NCI-H82 (cell line): ENCODE measurements around the gene ZFP64.
"Not testable (repeated sequence)": the region's sequence is repeated elsewhere in the genome, so short reads cannot be mapped to it uniquely, and the experiment has no call there.

ENCODE experiments used
- DNase-seq: peaks from one replicate; lab custom pipeline; 2025; lab: John Stamatoyannopoulos, UW

Gene ZFP64

GRCh38 chr20:52160049-52160570 lies 31.5 kb downstream of the ZFP64 start:
- DNase-seq: no peak

GRCh38 chr20:52154575-52154974 lies 37.0 kb downstream of the ZFP64 start:
- no peak for DNase-seq

DNA sequence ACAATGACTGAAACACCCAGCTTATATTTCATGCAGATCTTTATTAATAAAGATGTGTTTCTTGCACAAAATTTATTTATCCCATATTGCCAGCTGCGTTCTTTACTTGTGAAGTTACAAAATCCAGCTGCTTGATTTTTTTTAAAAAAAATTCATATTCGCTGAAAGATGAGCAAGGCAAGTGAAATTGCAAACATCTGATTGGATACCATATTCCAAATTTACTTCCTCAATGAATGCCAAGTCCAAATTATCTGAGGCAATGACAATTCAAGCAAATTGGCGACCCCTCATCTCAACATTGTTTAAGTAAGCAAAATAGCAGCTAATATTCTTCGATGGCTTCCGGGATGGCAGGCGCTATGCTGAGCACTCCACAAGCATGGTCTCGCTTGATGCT lies 37.7 kb downstream of the ZFP64 start:
- no peak for DNase-seq

- DNase-seq: no peak
Measured at GRCh38 chr20:52152921-52153320, 38.7 kb downstream of the ZFP64 start.

GRCh38 chr20:52152416-52152815 lies 39.2 kb downstream of the ZFP64 start:
- DNase-seq: no peak

DNA sequence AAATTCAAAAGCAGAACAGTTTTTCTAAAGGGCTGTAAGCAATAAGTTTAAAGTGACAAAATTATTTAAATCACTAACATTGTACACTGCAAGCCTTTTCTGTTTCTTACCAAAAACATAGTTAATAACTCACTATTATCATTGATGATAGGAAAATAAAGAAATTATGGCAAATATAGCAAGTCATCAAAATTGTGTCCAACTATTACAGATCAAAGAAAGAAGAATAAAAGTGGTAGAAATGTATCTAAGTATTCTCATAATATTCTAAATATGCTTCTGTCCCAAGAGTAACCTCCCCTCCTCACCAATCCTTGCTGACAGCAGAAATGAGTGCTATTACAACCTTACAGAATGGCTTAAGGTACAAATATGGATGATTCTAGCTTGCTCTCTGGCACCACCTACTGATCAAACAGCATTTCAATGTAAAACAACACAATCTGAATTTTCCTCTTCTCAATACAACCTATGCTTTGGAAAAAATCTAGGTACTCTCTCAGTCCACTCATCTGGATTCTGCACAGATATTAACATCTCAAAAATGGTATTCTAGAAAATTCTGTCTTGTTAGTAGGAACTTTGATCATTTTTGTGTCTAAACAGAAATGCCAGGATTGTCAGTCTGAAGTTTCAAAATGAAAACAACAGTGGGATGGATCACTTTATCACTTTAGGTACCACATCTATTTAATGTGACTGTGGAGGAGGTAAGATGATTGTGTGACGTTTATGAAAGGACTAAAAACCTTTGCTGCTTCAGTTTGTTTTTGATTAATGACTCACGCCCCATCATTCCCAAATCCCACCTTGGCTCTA lies 40.9 kb downstream of the ZFP64 start:
- peak; percentile 66 for DNase-seq

DNA sequence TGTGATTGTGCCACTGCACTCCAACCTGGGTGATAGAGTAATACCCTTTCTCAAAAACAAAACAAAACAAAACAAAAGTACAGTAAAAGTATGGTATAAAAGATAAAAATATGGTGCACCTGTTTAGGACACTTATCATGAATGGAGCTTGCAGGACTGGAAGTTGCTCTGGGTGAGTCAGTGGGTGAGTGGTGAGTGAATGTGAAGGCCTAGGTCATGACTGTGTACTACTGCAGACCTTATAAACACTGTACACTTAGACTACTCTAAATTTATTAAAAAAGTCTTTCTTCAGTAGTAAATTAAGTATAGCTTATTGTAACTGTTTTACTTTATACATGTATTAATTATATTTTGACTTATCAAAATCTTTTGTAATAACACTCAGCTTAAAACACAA lies 46.0 kb downstream of the ZFP64 start:
- DNase-seq: no peak

DNA sequence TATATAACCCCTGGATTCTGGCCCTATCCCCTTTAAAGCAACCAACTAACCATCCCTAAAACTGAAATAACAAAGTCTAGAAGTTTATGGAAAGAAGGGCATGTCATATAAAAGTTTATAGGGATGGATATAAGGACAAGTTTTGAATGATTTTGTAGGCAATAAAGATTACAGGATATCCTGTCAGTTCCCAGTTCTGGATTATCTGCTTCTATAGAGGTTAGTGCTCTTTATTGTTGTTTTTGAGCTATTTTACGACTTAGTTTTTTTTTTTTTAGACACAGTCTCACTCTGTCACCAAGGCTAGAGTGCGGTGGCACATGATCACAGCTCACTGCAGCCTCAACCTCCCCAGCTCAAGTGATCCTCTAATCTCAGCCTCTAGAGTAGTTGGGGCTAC lies 48.3 kb downstream of the ZFP64 start:
- no peak for DNase-seq

DNA sequence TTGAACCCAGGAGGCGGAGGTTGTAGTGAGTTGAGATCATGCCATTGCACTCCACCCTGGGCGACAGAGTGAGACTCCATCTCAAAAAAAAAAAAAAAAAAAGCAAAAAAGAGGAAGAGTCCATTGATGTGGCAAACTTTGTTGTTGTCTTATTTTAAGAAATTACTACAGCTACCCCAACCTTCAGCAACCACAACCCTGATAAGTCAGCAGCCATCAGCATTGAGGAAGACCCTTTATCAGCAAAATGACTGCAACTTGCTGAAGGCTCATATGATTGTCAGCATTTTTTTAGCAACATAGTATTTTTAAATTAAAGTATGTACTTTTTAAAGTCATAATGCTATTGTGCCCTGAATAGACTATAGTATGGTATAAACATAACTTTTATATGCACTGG lies 48.8 kb downstream of the ZFP64 start:
- DNase-seq: no peak

- DNase-seq: no peak
Measured at GRCh38 chr20:52139986-52140385, 51.6 kb downstream of the ZFP64 start.

DNA sequence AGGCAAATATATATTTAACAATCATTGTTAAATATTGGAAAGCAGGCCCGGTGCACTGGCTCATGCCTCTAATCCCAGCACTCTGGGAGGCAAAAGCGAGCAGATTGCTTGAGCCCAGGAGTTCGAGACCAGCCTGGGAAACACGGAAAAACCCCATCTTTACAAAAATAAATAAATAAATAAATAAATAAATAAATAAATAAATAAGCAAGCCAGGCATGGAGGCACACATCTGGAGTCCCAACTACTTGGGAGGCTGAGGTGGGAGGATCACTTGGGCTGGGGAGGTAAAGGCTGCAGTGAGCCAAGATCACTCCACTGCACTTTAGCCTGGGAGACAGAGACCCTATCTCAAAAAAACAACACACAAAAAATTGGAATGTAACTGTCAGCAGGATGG lies 53.7 kb downstream of the ZFP64 start:
- no peak for DNase-seq

DNA sequence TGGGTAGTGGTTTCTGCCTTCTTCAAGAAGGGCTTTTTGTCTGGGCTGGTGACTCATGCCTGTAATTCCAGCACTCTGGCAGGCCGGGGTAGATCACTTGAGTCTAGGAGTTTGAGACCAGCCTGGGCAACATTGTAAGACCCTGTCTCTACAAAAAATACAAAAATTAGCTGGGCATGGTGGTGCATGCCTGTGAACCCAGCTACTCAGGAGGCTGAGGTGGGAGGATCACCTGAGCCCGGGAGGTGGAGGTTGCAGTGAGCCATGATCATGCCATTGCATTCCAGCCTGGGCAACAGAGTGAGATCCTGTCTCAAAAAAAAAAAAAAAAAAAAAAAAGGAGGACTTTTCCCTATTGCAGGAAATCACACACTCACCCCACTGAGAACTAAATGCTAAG lies 57.9 kb downstream of the ZFP64 start:
- not testable (repeated sequence) for DNase-seq

- no peak for DNase-seq
Measured at GRCh38 chr20:52132337-52132736, 59.2 kb downstream of the ZFP64 start.

GRCh38 chr20:52131048-52131643 lies 60.4 kb downstream of the ZFP64 start:
- DNase-seq: no peak

- no peak for DNase-seq
Measured at GRCh38 chr20:52130406-52130805, 61.2 kb downstream of the ZFP64 start.

DNA sequence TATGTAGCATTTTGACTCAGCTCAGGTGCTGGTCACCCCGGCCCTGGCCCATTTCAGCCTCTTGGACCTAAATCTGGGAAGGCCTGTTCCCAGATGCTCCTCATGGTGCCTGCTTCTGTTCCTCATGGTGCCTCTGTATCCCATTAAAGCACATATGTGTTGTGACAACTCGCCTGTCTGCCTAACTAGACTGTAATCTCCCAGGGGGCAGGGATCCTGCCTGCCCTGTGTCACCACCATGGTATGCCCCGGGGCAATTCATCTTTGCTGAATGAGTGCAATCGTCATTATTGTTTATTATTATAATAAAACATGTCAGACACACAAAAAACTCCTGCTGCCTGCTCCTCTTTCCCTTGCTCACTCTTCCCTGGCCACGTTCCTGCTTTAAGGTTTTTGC lies 62.0 kb downstream of the ZFP64 start:
- no peak for DNase-seq

- DNase-seq: peak; percentile 74
Measured at GRCh38 chr20:52127309-52127708, 64.3 kb downstream of the ZFP64 start.

GRCh38 chr20:52124821-52125220 lies 66.8 kb downstream of the ZFP64 start:
- DNase-seq: no peak

GRCh38 chr20:52118696-52119095 lies 72.9 kb downstream of the ZFP64 start:
- no peak for DNase-seq

DNA sequence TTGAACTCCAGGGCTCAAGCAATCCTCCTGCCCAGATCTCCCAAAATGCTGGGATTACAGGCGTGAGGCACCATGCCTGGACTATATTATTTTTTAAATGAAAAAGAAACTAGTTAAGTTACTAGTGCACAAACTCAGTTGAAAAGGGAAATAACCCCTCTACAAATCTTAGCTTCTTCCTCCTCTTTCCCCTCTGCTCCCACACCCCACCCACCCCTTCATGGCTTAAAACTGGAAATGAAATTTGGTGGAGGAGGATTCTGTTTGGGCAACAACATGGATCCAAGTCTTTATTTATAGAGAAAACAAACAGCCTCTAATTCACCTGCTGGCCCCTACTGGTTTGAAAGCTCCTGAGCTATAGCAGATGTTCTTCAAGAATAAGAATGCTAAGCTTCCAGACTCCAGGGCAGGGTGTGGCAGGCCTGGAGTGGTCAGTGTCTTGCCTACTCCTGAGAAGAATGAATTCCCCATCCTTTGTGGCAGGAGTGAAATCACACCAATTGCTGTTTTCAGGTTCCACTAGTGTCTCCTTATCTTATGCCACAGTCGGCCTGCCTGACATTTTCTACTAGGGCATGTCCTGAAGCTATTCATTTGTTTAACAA lies 73.5 kb downstream of the ZFP64 start:
- no peak for DNase-seq

DNA sequence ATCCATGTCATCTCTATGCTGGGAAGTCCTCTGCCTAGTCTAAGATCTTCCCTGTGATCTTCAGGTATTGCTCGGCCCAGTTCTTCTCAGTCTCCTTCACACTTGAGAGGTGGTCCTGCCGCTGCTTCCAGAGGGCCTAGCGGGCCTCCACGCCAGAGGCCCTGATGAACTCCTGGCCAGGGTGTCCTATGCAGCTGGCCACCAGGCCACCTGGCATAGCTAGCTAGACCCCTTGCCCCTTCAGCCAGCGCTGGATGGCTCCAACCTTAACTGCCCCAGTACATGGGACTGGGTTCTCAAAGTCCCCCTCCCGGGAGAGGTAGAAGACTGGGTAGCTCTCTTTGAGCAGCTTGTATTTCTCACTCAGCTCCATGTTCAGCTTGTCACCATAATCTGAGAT lies 81.1 kb downstream of the ZFP64 start:
- no peak for DNase-seq

GRCh38 chr20:52105442-52106422 lies 85.8 kb downstream of the ZFP64 start:
- peak; percentile 19 for DNase-seq
